ENCODE data around the gene UPB1.
A peak's percentile ranks its signal among the peaks of the same experiment; 100 is the strongest.
"Not testable (repeated sequence)": the region's sequence is repeated elsewhere in the genome, so short reads cannot be mapped to it uniquely, and the experiment has no call there.

The UPB1 gene

GRCh38 chr22:24482575-24482974 lies 12.6 kb upstream of the UPB1 start:
- DNase-seq, result no peak

GRCh38 chr22:24482998-24483397 lies 12.1 kb upstream of the UPB1 start:
- DNase-seq, result no peak

- no peak for DNase-seq
These were observed 11.1 kb upstream of the UPB1 start for GRCh38 chr22:24483976-24484545.

- DNase-seq, result no peak
These were observed 10.0 kb upstream of the UPB1 start for GRCh38 chr22:24485170-24485569.

- DNase-seq, result peak; percentile 35
These were observed 9.5 kb upstream of the UPB1 start for GRCh38 chr22:24485608-24486007.

GRCh38 chr22:24486501-24486921 lies 8.6 kb upstream of the UPB1 start:
- no peak for DNase-seq

- no peak for DNase-seq
These were observed 6.1 kb upstream of the UPB1 start for GRCh38 chr22:24489011-24489410.

GRCh38 chr22:24489434-24489833 lies 5.7 kb upstream of the UPB1 start:
- DNase-seq, result not testable (repeated sequence)

- no peak for DNase-seq
These were observed 2.7 kb upstream of the UPB1 start for GRCh38 chr22:24492391-24492790.

GRCh38 chr22:24494167-24494527 lies 985 bp upstream of the UPB1 start:
- DNase-seq, result no peak

- no peak for DNase-seq
These were observed 188 bp downstream of the UPB1 start for GRCh38 chr22:24495365-24495675.

GRCh38 chr22:24496234-24496633 lies 1.1 kb downstream of the UPB1 start:
- DNase-seq, result no peak

- DNase-seq, result no peak
These were observed 1.5 kb downstream of the UPB1 start for GRCh38 chr22:24496661-24497060.

GRCh38 chr22:24497841-24498258 lies 2.7 kb downstream of the UPB1 start:
- peak; percentile 21 for DNase-seq

- DNase-seq, result no peak
These were observed 3.7 kb downstream of the UPB1 start for GRCh38 chr22:24498824-24499223.

GRCh38 chr22:24499706-24500276 lies 4.7 kb downstream of the UPB1 start:
- DNase-seq, result no peak

GRCh38 chr22:24500277-24500820 lies 5.2 kb downstream of the UPB1 start:
- peak; percentile 25 for DNase-seq

- no peak for DNase-seq
These were observed 6.3 kb downstream of the UPB1 start for GRCh38 chr22:24501301-24502005.

- no peak for DNase-seq
These were observed 6.9 kb downstream of the UPB1 start for GRCh38 chr22:24502034-24502433.

- DNase-seq, result no peak
These were observed 7.4 kb downstream of the UPB1 start for GRCh38 chr22:24502541-24502940.

GRCh38 chr22:24503137-24503842 lies 8.2 kb downstream of the UPB1 start:
- peak; percentile 79 for DNase-seq

GRCh38 chr22:24503843-24504338 lies 8.8 kb downstream of the UPB1 start:
- DNase-seq, result no peak

GRCh38 chr22:24504540-24504939 lies 9.4 kb downstream of the UPB1 start:
- no peak for DNase-seq

All from RPMI8226 (cell line).